Caco-2 (cell line): ENCODE data around the gene CEND1. TPM values are rescaled to one million over a fixed set of nuclear protein-coding genes. Genes with fewer than 3 reads are reported as not detected.

Source experiments
- Bru-seq: library from RNA; stranded (reverse); fragments of 400-500 nt; gene quantifications from one replicate; lab custom pipeline; 2021; lab: Mats Ljungman, UMichigan
- BruChase-seq, 2 experiments: library from RNA; stranded (reverse); fragments of 400-500 nt; gene quantifications; one replicate each; lab custom pipeline; 2021; lab: Mats Ljungman, UMichigan
- BruUV-seq: library from RNA; stranded (reverse); fragments of 400-500 nt; replicated peaks from 2 replicates; lab custom pipeline; 2021; lab: Mats Ljungman, UMichigan
- CTCF ChIA-PET: fragments of 300-600 bp; sonication (Branson Sonifier 250); formaldehyde crosslinking; loops from one replicate; lab custom pipeline; 2022; ENCODE audit warnings: antibody characterized with exemption; lab: Charles Lee
- POLR2A ChIA-PET: fragments of 300-600 bp; sonication (Branson Sonifier 250); formaldehyde crosslinking; loops from one replicate; lab custom pipeline; 2022; ENCODE audit warnings: antibody characterized with exemption; lab: Charles Lee
- DNase-seq, 2 experiments: peaks; one replicate each; pipeline versions ENCODE4 v3.0.0 to v3.0.0-alpha.2; 2020 to 2022
- H3K27me3 ChIP-seq: replicated peaks from 2 replicates; pipeline ENCODE4 v1.6.0; 2011; ENCODE audit warnings: low read length; ENCODE audit not compliant: control insufficient read depth, insufficient read depth
- H3K36me3 ChIP-seq: 2 replicates; pipeline ENCODE4 v1.5.1; 2011; ENCODE audit warnings: low read length; ENCODE audit not compliant: control insufficient read depth, insufficient read depth
- H3K4me1 ChIP-seq: fragments of 250-450 bp; sonication (Bioruptor Pico); 2 replicates; pipeline ENCODE4 v1.5.1; 2020; ENCODE audit warnings: mild to moderate bottlenecking
- H3K4me3 ChIP-seq: 2 replicates; pipeline ENCODE4 v1.5.1; 2011; ENCODE audit warnings: low read depth, mild to moderate bottlenecking, control low read depth, low read length
- H3K9me3 ChIP-seq: fragments of 250-450 bp; sonication (Bioruptor Pico); 2 replicates; pipeline ENCODE4 v1.5.1; 2020; ENCODE audit warnings: mild to moderate bottlenecking, moderate library complexity
- H3K27ac Mint-ChIP-seq: one replicate; pipeline ENCODE4 v1.8.0; 2022; ENCODE audit warnings: mixed read lengths; ENCODE audit not compliant: unreplicated experiment
- H3K27me3 Mint-ChIP-seq: one replicate; pipeline ENCODE4 v1.8.0; 2022; ENCODE audit warnings: mixed read lengths; ENCODE audit not compliant: insufficient read depth, unreplicated experiment
- H3K36me3 Mint-ChIP-seq: one replicate; pipeline ENCODE4 v1.8.0; 2022; ENCODE audit warnings: mild to moderate bottlenecking, mixed read lengths; ENCODE audit not compliant: insufficient read depth, unreplicated experiment
- H3K4me1 Mint-ChIP-seq: one replicate; pipeline ENCODE4 v1.8.0; 2022; ENCODE audit warnings: low read depth, mixed read lengths; ENCODE audit not compliant: unreplicated experiment
- H3K4me3 Mint-ChIP-seq: one replicate; pipeline ENCODE4 v1.8.0; 2022; ENCODE audit warnings: mild to moderate bottlenecking, moderate library complexity, mixed read lengths; ENCODE audit not compliant: unreplicated experiment
- H3K9me3 Mint-ChIP-seq: one replicate; pipeline ENCODE4 v1.8.0; 2022; ENCODE audit warnings: mixed read lengths; ENCODE audit not compliant: unreplicated experiment
- intact Hi-C: fragments of 100-400 bp; cut with micrococcal nuclease; formaldehyde crosslinking; loops from one replicate; pipeline ENCODE4 v1.10.0; 2022; ENCODE audit not compliant: unreplicated experiment
- long read RNA-seq: library from polyadenylated mRNA; stranded (forward); transcript quantifications from one replicate; pipeline ENCODE4 v2.0.0, GENCODE V29; 2022
- total RNA-seq: library from RNA; stranded (reverse); gene quantifications from 2 replicates; pipeline ENCODE4 v1.2.3, GENCODE V29; 2022
- TF ChIP-seq, protein P1 (sequence below), 2 experiments: fragments of 200-600 bp in 1 of 2; IDR thresholded peaks; 1 replicate in 1 of 2; 2 replicates in 1 of 2; pipeline versions ENCODE4 v1.5.1 to v1.8.0; 2011 to 2022; ENCODE audit warnings: antibody characterized with exemption in 1 of 2, control low read depth in 1 of 2, inconsistent platforms in 1 of 2, low read depth in 1 of 2, low read length in 1 of 2, mild to moderate bottlenecking in 1 of 2, moderate library complexity in 1 of 2; ENCODE audit not compliant: insufficient read depth in 1 of 2, severe bottlenecking in 1 of 2, unreplicated experiment in 1 of 2

CEND1 gene
- total RNA-seq (not detected in 2 replicates), Bru-seq, nascent RNA (not detected), BruChase-seq, experiment 1, labeled RNA remaining after a 2-hour chase (not detected), BruChase-seq, experiment 2, labeled RNA remaining after a 6-hour chase (not detected)
- long read RNA-seq: 0 reads

DNA sequence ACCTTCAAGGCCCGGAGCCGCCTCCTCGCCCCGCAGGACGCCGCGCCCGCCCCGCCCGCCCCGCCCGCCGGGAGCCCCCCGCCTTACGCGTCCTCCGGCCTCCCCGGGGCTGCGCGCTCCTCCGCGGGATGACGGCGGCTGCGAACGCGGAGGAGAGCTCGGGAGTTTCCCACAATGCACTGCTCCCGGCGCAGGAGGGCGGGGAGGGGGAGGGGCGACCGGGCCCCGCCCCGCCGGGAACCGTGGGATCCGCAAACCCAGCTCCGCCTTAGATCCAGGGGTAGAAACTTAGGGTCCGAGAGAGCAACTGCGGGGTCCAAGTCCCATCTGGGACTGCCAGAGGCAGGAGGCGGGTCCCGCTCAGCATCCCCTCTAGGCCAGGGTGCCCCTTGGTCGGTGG lies at the start of gene CEND1:
Gene CEND1 (minus strand): TSS at position 148 of the 400 bp plus-strand sequence. CDS start 1,514 bp downstream, outside the sequence.
- H3K4me1 ChIP-seq: no peaks in the 10 kb centered on the region
- DNase-seq: no peak
- no peaks in the 10 kb centered on the region for H3K36me3 ChIP-seq
- BruUV-seq: no TSS peak
- no peak within 1 kb of the TSS for H3K4me3 Mint-ChIP-seq
- no peak within 1 kb of the TSS for H3K4me3 ChIP-seq
- H3K36me3 Mint-ChIP-seq: peaks cover 19% of the 10 kb centered on the region
- no peak within 1 kb of the TSS for H3K27ac Mint-ChIP-seq
- ChIA-PET POLR2A (interaction anchor here (0.6 kb wide), 1 partner anchor 214 kb away, joined by 6 read pairs; the partner anchor contains the start of gene PHRF1), CTCF (no interaction called here)
- no peaks in the 10 kb centered on the region for H3K9me3 ChIP-seq
- H3K4me1 Mint-ChIP-seq: no peaks in the 10 kb centered on the region
- H3K9me3 Mint-ChIP-seq: no peaks in the 10 kb centered on the region
- no peaks in the 10 kb centered on the region for H3K27me3 ChIP-seq
- TF ChIP-seq, protein P1, sequence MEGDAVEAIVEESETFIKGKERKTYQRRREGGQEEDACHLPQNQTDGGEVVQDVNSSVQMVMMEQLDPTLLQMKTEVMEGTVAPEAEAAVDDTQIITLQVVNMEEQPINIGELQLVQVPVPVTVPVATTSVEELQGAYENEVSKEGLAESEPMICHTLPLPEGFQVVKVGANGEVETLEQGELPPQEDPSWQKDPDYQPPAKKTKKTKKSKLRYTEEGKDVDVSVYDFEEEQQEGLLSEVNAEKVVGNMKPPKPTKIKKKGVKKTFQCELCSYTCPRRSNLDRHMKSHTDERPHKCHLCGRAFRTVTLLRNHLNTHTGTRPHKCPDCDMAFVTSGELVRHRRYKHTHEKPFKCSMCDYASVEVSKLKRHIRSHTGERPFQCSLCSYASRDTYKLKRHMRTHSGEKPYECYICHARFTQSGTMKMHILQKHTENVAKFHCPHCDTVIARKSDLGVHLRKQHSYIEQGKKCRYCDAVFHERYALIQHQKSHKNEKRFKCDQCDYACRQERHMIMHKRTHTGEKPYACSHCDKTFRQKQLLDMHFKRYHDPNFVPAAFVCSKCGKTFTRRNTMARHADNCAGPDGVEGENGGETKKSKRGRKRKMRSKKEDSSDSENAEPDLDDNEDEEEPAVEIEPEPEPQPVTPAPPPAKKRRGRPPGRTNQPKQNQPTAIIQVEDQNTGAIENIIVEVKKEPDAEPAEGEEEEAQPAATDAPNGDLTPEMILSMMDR (IDR thresholded peaks at IDR 0.05; ENCODE audit: insufficient read depth in 1 of 2, low read depth in 1 of 2, low read length in 1 of 2, severe bottlenecking in 1 of 2, unreplicated experiment in 1 of 2): no peak
- no peaks in the 10 kb centered on the region for H3K27me3 Mint-ChIP-seq
- intact Hi-C loops: no loop called here

DNA sequence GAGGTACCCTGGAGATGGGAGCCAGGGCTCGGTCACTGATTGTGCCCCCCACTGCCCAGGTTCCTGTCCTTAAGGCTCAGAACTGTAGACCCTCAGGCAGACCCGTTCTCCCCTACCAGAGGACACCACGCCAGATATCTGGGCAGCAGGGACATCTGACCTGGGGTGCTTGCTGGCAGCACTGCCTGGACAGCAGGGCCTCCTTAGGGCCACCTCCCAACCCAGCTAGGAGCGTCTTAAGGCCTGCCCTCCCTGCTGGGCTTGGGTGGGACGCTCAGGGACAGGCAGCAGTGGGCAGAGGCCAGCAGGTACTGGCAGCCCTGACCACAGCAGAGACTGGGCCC lies 49.4 kb upstream of the CEND1 start:
- ChIA-PET CTCF (interaction anchor here (1.6 kb wide), 1 partner anchor 10 kb away, joined by 4 read pairs; no protein-coding TSS in a partner anchor), POLR2A (interaction anchor here (0.5 kb wide), 2 partner anchors 20 to 404 kb away, joined by 6 read pairs; partner anchors contain the start of gene PNPLA2)
- intact Hi-C loops: no loop called here
- H3K4me1 Mint-ChIP-seq: peaks cover 18% of the 10 kb centered on the region
- peaks cover 78% of the 10 kb centered on the region for H3K36me3 Mint-ChIP-seq
- H3K27me3 Mint-ChIP-seq: no peaks in the 10 kb centered on the region
- no peak overlapping the region for H3K4me3 Mint-ChIP-seq
- TF ChIP-seq, protein P1 (IDR thresholded peaks at IDR 0.05; ENCODE audit: insufficient read depth in 1 of 2, low read depth in 1 of 2, low read length in 1 of 2, severe bottlenecking in 1 of 2, unreplicated experiment in 1 of 2): no peak
- DNase-seq: no peak
- Histone ChIP-seq H3K9me3 (no peaks in the 10 kb centered on the region), H3K36me3 (peaks cover 8% of the 10 kb centered on the region), H3K4me3 (no peak overlapping the region), H3K27me3 (no peaks in the 10 kb centered on the region), H3K4me1 (peaks cover 24% of the 10 kb centered on the region)
- H3K27ac Mint-ChIP-seq: peak overlapping the region; percentile 78
- H3K9me3 Mint-ChIP-seq: no peaks in the 10 kb centered on the region
- BruUV-seq: no TSS peak

DNA sequence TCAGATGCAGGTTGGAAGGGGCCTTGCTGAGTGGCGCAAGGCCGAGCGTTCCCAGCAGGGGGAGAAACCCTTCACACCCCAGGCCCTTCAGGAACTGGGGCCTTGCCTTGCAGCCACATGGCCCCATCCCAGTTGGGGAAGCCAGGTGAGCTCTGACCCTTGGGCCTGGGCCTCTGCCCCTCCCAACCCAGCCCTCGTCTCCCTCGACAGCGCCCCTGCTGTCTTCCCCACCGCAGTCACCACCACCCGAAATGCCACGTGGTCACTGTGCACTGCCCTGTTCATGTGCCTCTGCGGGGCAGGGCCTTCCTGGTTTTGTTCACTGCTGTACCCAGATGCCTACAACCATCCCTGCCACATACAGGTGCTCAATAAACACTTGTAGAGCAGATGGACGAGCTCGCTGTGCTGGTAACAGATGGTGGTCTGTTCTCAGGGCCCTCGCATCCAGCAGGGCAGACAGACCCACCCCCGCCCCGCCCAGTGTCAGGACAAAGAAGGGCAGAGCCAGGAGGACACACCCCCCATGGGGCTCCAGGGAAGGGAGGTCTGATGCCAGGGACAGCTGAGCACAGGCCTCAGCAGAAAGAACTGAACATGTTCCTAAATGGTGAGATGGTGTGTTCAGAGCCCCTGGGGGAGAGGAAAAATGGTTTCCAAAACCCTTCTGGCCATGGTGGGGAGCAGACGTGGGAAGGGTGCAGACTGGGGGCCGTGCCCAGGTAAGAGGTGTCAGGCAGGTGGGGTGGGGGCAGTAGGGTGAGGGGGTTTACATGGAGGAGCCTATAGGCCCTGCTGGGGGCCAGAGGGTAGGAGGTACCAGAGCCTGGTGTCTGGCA lies 48.8 kb upstream of the CEND1 start:
- Histone ChIP-seq H3K4me3 (no peak overlapping the region), H3K4me1 (peaks cover 23% of the 10 kb centered on the region), H3K27me3 (no peaks in the 10 kb centered on the region), H3K9me3 (no peaks in the 10 kb centered on the region), H3K36me3 (peaks cover 8% of the 10 kb centered on the region)
- intact Hi-C loops: no loop called here
- peak in 1 of 2 experiments; percentile 63 for DNase-seq
- peak overlapping the region; percentile 78 for H3K27ac Mint-ChIP-seq
- CTCF ChIA-PET: interaction anchor here (0.6 to 1.6 kb wide), 2 partner anchors 9 to 270 kb away, joined by 4 to 5 read pairs; no protein-coding TSS in a partner anchor
- peaks cover 84% of the 10 kb centered on the region for H3K36me3 Mint-ChIP-seq
- TF ChIP-seq, protein P1 (IDR thresholded peaks at IDR 0.05; ENCODE audit: insufficient read depth in 1 of 2, low read depth in 1 of 2, low read length in 1 of 2, severe bottlenecking in 1 of 2, unreplicated experiment in 1 of 2): peak; percentile 27 to 41
- TSS peak; percentile 24 for BruUV-seq
- H3K4me3 Mint-ChIP-seq: no peak overlapping the region
- H3K4me1 Mint-ChIP-seq: peaks cover 18% of the 10 kb centered on the region
- POLR2A ChIA-PET: interaction anchor here (0.5 kb wide), 2 partner anchors 20 to 403 kb away, joined by 6 read pairs; partner anchors contain the start of gene PNPLA2
- no peaks in the 10 kb centered on the region for H3K9me3 Mint-ChIP-seq
- no peaks in the 10 kb centered on the region for H3K27me3 Mint-ChIP-seq
